Left ventricle myocardium inferior (tissue), 1 donor: Measurements from ENCODE around the gene GAN. TPM values are rescaled to one million over a fixed set of nuclear protein-coding genes. Genes with fewer than 3 reads are reported as not detected.

Experiments used
- DNase-seq: peaks from one replicate; pipeline ENCODE4 v3.0.0-alpha.2; 2020
- H3K27ac ChIP-seq: fragments of 200-600 bp; replicated peaks from 2 replicates; pipeline ENCODE4 v1.8.0; 2021
- H3K27me3 ChIP-seq: fragments of 200-600 bp; 2 replicates; pipeline ENCODE4 v1.8.0; 2021; ENCODE audit warnings: low read depth
- H3K36me3 ChIP-seq: fragments of 200-600 bp; 2 replicates; pipeline ENCODE4 v1.8.0; 2021
- H3K4me1 ChIP-seq: fragments of 200-600 bp; 2 replicates; pipeline ENCODE4 v1.8.0; 2021
- H3K4me3 ChIP-seq: fragments of 200-600 bp; 2 replicates; pipeline ENCODE4 v1.8.0; 2021; ENCODE audit warnings: mild to moderate bottlenecking, moderate library complexity
- H3K9me3 ChIP-seq: fragments of 200-600 bp; replicated peaks from 2 replicates; pipeline ENCODE4 v1.8.0; 2021
- intact Hi-C: fragments of 100-400 bp; cut with micrococcal nuclease; formaldehyde crosslinking; loops from one replicate; pipeline ENCODE4 v1.11.0; 2022
- total RNA-seq: library from RNA; stranded (reverse); fragmentation: NEBNext Ultra II Directional; extraction: Animal tissue kit (Norgen Biotek cat#: 25700); gene quantifications from one replicate; pipeline ENCODE4 v1.2.1, GENCODE V29; 2021
- TF ChIP-seq, protein P1 (sequence below): fragments of 200-600 bp; IDR thresholded peaks from 2 replicates; pipeline ENCODE4 v1.8.0; 2021; ENCODE audit warnings: antibody characterized with exemption, mild to moderate bottlenecking, borderline replicate concordance
- donor health status: DM: no; HTN: yes; CAD: no; lungs with severe emphysema.

Gene GAN
- total RNA-seq, 1 donor from 2014 or later, result 9.0 TPM

GRCh38 chr16:81321536-81321935, 6.8 kb downstream of the GAN start:
- H3K27ac ChIP-seq, result no peak overlapping the region
- H3K4me3 ChIP-seq, result no peak overlapping the region
- intact Hi-C loops, result no loop called here
- no peak for DNase-seq
- no peaks in the 10 kb centered on the region for H3K9me3 ChIP-seq
- no peaks in the 10 kb centered on the region for H3K27me3 ChIP-seq
- no peaks in the 10 kb centered on the region for H3K36me3 ChIP-seq
- TF ChIP-seq, protein P1, sequence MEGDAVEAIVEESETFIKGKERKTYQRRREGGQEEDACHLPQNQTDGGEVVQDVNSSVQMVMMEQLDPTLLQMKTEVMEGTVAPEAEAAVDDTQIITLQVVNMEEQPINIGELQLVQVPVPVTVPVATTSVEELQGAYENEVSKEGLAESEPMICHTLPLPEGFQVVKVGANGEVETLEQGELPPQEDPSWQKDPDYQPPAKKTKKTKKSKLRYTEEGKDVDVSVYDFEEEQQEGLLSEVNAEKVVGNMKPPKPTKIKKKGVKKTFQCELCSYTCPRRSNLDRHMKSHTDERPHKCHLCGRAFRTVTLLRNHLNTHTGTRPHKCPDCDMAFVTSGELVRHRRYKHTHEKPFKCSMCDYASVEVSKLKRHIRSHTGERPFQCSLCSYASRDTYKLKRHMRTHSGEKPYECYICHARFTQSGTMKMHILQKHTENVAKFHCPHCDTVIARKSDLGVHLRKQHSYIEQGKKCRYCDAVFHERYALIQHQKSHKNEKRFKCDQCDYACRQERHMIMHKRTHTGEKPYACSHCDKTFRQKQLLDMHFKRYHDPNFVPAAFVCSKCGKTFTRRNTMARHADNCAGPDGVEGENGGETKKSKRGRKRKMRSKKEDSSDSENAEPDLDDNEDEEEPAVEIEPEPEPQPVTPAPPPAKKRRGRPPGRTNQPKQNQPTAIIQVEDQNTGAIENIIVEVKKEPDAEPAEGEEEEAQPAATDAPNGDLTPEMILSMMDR, result no peak
- H3K4me1 ChIP-seq, result peaks cover 43% of the 10 kb centered on the region

DNA sequence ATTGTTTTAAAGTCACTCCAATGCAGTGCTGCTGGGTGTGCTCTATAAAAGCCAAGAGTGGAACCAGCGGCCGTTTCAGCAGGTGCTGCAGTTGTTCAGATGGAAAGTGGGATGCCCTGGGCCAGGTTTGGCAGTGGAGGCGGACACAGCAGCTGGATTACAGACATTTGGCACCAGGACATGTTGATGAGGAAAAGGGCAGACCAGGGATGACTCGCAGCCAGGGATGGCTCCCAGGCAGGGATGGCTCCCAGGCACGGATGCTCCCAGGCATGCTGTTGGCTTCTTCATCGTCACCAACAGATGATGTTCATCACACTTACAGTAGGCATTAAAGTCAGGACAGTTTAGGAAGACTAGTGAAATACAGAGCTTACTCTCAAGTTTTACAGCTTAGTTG, 10.0 kb downstream of the GAN start:
- Histone ChIP-seq H3K9me3 (no peaks in the 10 kb centered on the region), H3K36me3 (no peaks in the 10 kb centered on the region), H3K4me3 (no peak overlapping the region), H3K4me1 (peaks cover 29% of the 10 kb centered on the region), H3K27ac (no peak overlapping the region), H3K27me3 (no peaks in the 10 kb centered on the region)
- TF ChIP-seq, protein P1, result no peak
- no peak for DNase-seq
- intact Hi-C loops, result no loop called here

- DNase-seq, result no peak
- no peak overlapping the region for H3K27ac ChIP-seq
Measured at GRCh38 chr16:81327011-81327410, 12.2 kb downstream of the GAN start.

DNA sequence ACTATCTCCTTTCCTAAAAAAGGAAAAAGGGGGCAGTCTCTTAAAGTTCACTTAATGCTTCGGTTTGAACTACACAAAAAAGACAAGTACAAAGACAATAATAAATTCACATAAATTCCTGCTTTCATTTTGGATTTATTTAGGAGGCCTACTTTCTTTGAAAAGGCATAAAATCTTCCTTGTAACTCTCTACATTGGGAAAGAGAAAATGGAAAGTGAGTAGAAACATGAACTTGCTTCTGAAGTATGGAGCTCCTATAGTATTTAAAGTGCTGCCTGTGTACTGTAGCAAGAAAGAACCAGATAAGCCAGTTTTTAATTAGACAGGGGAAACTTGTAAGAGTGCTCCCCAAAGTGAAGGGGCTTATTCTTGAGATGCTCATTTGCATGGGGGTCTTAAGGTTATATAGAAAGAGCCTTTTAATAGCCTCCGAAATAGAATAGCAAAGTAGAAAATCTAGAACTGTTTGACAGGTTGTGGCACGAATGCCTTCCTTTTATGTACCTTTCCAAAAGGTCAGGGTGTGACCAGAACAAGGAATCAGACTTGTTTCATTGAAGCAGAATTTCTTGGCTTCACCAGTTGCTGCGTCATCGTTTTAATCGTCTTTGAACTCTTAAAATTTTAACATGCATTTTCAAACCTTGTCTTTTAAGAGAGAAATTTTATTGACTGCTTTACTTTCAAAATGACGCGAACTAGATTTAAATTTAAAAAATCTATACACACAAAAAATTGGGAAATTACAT, 12.9 kb downstream of the GAN start:
- TF ChIP-seq, protein P1, result no peak
- DNase-seq, result no peak
- H3K4me3 ChIP-seq, result no peak overlapping the region
- intact Hi-C loops, result no loop called here
- H3K27ac ChIP-seq, result no peak overlapping the region
- H3K4me1 ChIP-seq, result peaks cover 17% of the 10 kb centered on the region
- peaks cover 5% of the 10 kb centered on the region for H3K9me3 ChIP-seq
- H3K27me3 ChIP-seq, result no peaks in the 10 kb centered on the region
- peaks cover 6% of the 10 kb centered on the region for H3K36me3 ChIP-seq

More at GRCh38 chr16:81327011-81327410, 12.2 kb downstream of the GAN start:
- no peak overlapping the region for H3K4me3 ChIP-seq
- no peaks in the 10 kb centered on the region for H3K27me3 ChIP-seq
- TF ChIP-seq, protein P1, result no peak
- peaks cover 19% of the 10 kb centered on the region for H3K4me1 ChIP-seq
- peaks cover under 1% of the 10 kb centered on the region for H3K36me3 ChIP-seq
- intact Hi-C loops, result no loop called here
- H3K9me3 ChIP-seq, result no peaks in the 10 kb centered on the region

- no peak overlapping the region for H3K4me3 ChIP-seq
- H3K27me3 ChIP-seq, result no peaks in the 10 kb centered on the region
- H3K36me3 ChIP-seq, result peaks cover 11% of the 10 kb centered on the region
- H3K9me3 ChIP-seq, result peaks cover 9% of the 10 kb centered on the region
- intact Hi-C loops, result no loop called here
- DNase-seq, result no peak
- TF ChIP-seq, protein P1, result no peak
- H3K27ac ChIP-seq, result no peak overlapping the region
- peaks cover 17% of the 10 kb centered on the region for H3K4me1 ChIP-seq
Measured at GRCh38 chr16:81329947-81330346, 15.2 kb downstream of the GAN start.
